Thyroid gland (tissue), 4 donors: ENCODE results near the gene TAP2. TPM values are rescaled to one million over a fixed set of nuclear protein-coding genes. Genes with fewer than 3 reads are reported as not detected.

Source experiments
- DNase-seq, 2 donors: peaks; one replicate each; pipeline ENCODE4 v3.0.0-alpha.2; 2019
- H3K27ac ChIP-seq, 3 donors: fragments of 200-600 bp; sonication (generic); 1 replicate in 2 of 3; 2 replicates in 1 of 3; pipeline ENCODE4 v1.5.1; 2016 to 2019; ENCODE audit warnings: mild to moderate bottlenecking in 1 of 3, moderate library complexity in 1 of 3
- H3K27me3 ChIP-seq: fragments of 200-600 bp; sonication (generic); one replicate; pipeline ENCODE4 v1.5.1; 2019
- H3K36me3 ChIP-seq, 2 donors: fragments of 200-600 bp; sonication (generic); one replicate each; pipeline ENCODE4 v1.5.1; 2016 to 2019
- H3K4me1 ChIP-seq, 2 donors: fragments of 200-600 bp; sonication (generic); one replicate each; pipeline ENCODE4 v1.5.1; 2017 to 2019
- H3K4me3 ChIP-seq, 3 donors: fragments of 200-600 bp; sonication (generic); replicated peaks in 1 of 3; 1 replicate in 2 of 3; 2 replicates in 1 of 3; pipeline ENCODE4 v1.5.1; 2016; ENCODE audit warnings: mild to moderate bottlenecking in 1 of 3
- H3K9me3 ChIP-seq: fragments of 200-600 bp; sonication (generic); one replicate; pipeline ENCODE4 v1.5.1; 2017
- CTCF ChIP-seq, 6 experiments: fragments of 200-600 bp in 3 of 6; fragments of 450-650 bp in 3 of 6; sonication (generic) in 3 of 6; IDR thresholded peaks; one replicate each; pipeline ENCODE4 v1.5.1; 2016 to 2019; ENCODE audit warnings: antibody characterized with exemption in 6 of 6, mild to moderate bottlenecking in 2 of 6, inconsistent platforms in 1 of 6, moderate library complexity in 1 of 6
- POLR2A ChIP-seq, 2 donors: fragments of 450-650 bp; IDR thresholded peaks; one replicate each; pipeline ENCODE4 v1.6.1; 2017; ENCODE audit warnings: antibody characterized with exemption in 2 of 2, mild to moderate bottlenecking in 2 of 2, moderate library complexity in 1 of 2
- WGBS, 2 donors: methylation state at CpG; one replicate each; pipeline ENCODE4 v1.1.5; 2017; 5-methylcytosine and 5-hydroxymethylcytosine counted together
- intact Hi-C: fragments of 100-400 bp; cut with DNase I; formaldehyde crosslinking; loops from one replicate; pipeline ENCODE4 v1.15.1; 2023
- total RNA-seq, 4 donors: library from RNA; depleted of rRNA; stranded (reverse); fragments of >200 nt; gene quantifications; one replicate each; pipeline ENCODE4 v1.2.3, GENCODE V29; 2016

TAP2 gene
- total RNA-seq, 4 donors from 2014 or later, result 6.9 to 31.9 (median 8.2) TPM

GRCh38 chr6:32844839-32845383 is 6.4 kb upstream of the TAP2 start:
- TF ChIP-seq POLR2A (IDR thresholded peaks at IDR 0.05) (peak in 1 of 2 donors; percentile 60), CTCF (IDR thresholded peaks at IDR 0.05) (no peak)
- no peaks in the 10 kb centered on the region for H3K27me3 ChIP-seq
- no peak for DNase-seq
- H3K4me3 ChIP-seq, result peak overlapping the region in 1 of 3 donors; percentile 82
- peak overlapping the region; percentile 78 to 98 (median 89) for H3K27ac ChIP-seq
- peaks cover 3 to 15% of the 10 kb centered on the region in 2 donors for H3K4me1 ChIP-seq
- peaks cover 14 to 20% of the 10 kb centered on the region in 2 donors for H3K36me3 ChIP-seq
- no peaks in the 10 kb centered on the region for H3K9me3 ChIP-seq
- 31 to 33% methylated on average over 16 to 19 of the region's 19 CpGs for WGBS, 2 donors
- intact Hi-C loops, result no loop called here

- H3K4me3 ChIP-seq, result peak within 1 kb of the TSS; percentile 25 to 82 (median 56)
- H3K36me3 ChIP-seq, result peaks cover 14 to 18% of the 10 kb centered on the region in 2 donors
- no peaks in the 10 kb centered on the region for H3K27me3 ChIP-seq
- peak in 1 of 2 donors; percentile 81 for TF ChIP-seq POLR2A (IDR thresholded peaks at IDR 0.05)
- peak in 4 of 6 experiments; percentile 31 to 35 (median 34) for TF ChIP-seq CTCF (IDR thresholded peaks at IDR 0.05)
- peak within 1 kb of the TSS; percentile 78 to 98 (median 89) for H3K27ac ChIP-seq
- 0% methylated on average over 32 to 34 of the region's 40 CpGs for WGBS, 2 donors
- no peaks in the 10 kb centered on the region for H3K9me3 ChIP-seq
- peaks cover 3 to 16% of the 10 kb centered on the region in 2 donors for H3K4me1 ChIP-seq
- peak; percentile 98 for DNase-seq
- intact Hi-C loops, result no loop called here
Measured at GRCh38 chr6:32843979-32844838, 5.7 kb upstream of the TAP2 start, which contains the start of gene PSMB8. Gene PSMB8 (minus strand): TSS chr6:32844047. CDS start chr6:32843996, 51 bp downstream.

GRCh38 chr6:32843331-32843978 is 4.9 kb upstream of the TAP2 start:
- no peaks in the 10 kb centered on the region for H3K9me3 ChIP-seq
- peaks cover 3 to 20% of the 10 kb centered on the region in 2 donors for H3K4me1 ChIP-seq
- no peaks in the 10 kb centered on the region for H3K27me3 ChIP-seq
- peak; percentile 46 to 47 for DNase-seq
- peak overlapping the region; percentile 25 to 82 (median 56) for H3K4me3 ChIP-seq
- peaks cover 11 to 18% of the 10 kb centered on the region in 2 donors for H3K36me3 ChIP-seq
- TF ChIP-seq CTCF (IDR thresholded peaks at IDR 0.05), result no peak
- no peak for TF ChIP-seq POLR2A (IDR thresholded peaks at IDR 0.05)
- intact Hi-C loops, result no loop called here
- 5 to 8% methylated on average over 16 to 28 of the region's 28 CpGs for WGBS, 2 donors
- H3K27ac ChIP-seq, result peak overlapping the region; percentile 78 to 98 (median 89)

GRCh38 chr6:32842690-32843089 is 4.2 kb upstream of the TAP2 start:
- Histone ChIP-seq H3K36me3 (peaks cover 7 to 18% of the 10 kb centered on the region in 2 donors), H3K4me1 (peaks cover 6 to 23% of the 10 kb centered on the region in 2 donors), H3K27me3 (no peaks in the 10 kb centered on the region), H3K4me3 (peak overlapping the region in 1 of 3 donors; percentile 82), H3K27ac (peak overlapping the region in 1 of 3 donors; percentile 7), H3K9me3 (no peaks in the 10 kb centered on the region)
- DNase-seq, result no peak
- WGBS, 2 donors, result 73 to 88% methylated on average over 7 to 8 of the region's 8 CpGs
- TF ChIP-seq POLR2A (IDR thresholded peaks at IDR 0.05) (no peak), CTCF (IDR thresholded peaks at IDR 0.05) (no peak)
- intact Hi-C loops, result no loop called here
